OCI-LY1 (cell line): Measurements from ENCODE around the gene STARD7.

Experiments used
- H2AFZ ChIP-seq: fragments of 200-600 bp; sonication (generic), shearing (Covaris generic); 2 replicates; pipeline ENCODE4 v1.6.0; 2014; ENCODE audit warnings: antibody characterized with exemption, mild to moderate bottlenecking, low read length
- H3F3A ChIP-seq: fragments of 200-600 bp; sonication (generic), shearing (Covaris generic); 2 replicates; pipeline ENCODE4 v1.6.0; 2014; ENCODE audit warnings: mild to moderate bottlenecking, antibody characterized with exemption, low read length, moderate library complexity; ENCODE audit not compliant: insufficient read depth
- H3K27ac ChIP-seq: fragments of 200-600 bp; sonication (generic); 2 replicates; pipeline ENCODE4 v1.5.1; 2014; ENCODE audit warnings: low read length, mixed run types, mild to moderate bottlenecking, low read depth; ENCODE audit not compliant: poor library complexity, severe bottlenecking
- H3K27me3 ChIP-seq: fragments of 200-600 bp; sonication (generic); 2 replicates; pipeline ENCODE4 v1.6.0; 2014; ENCODE audit warnings: antibody characterized with exemption, mild to moderate bottlenecking, low read length, moderate library complexity; ENCODE audit not compliant: insufficient read depth
- H3K36me3 ChIP-seq: fragments of 200-600 bp; sonication (generic); 2 replicates; pipeline ENCODE4 v1.6.1; 2014; ENCODE audit warnings: mild to moderate bottlenecking, antibody characterized with exemption, low read length, moderate library complexity, mixed read lengths; ENCODE audit not compliant: insufficient read depth
- H3K4me1 ChIP-seq: fragments of 200-600 bp; sonication (generic); 2 replicates; pipeline ENCODE4 v1.5.1; 2014; ENCODE audit warnings: mild to moderate bottlenecking, low read length, moderate library complexity; ENCODE audit not compliant: insufficient read depth, severe bottlenecking
- H3K4me2 ChIP-seq: fragments of 200-600 bp; sonication (generic), shearing (Covaris generic); 2 replicates; pipeline ENCODE4 v1.6.1; 2014; ENCODE audit warnings: low read length
- H3K4me3 ChIP-seq: fragments of 200-600 bp; sonication (generic); 2 replicates; pipeline ENCODE4 v1.5.1; 2014; ENCODE audit warnings: low read length, low read depth, mild to moderate bottlenecking, mixed read lengths; ENCODE audit not compliant: poor library complexity, severe bottlenecking
- H3K79me2 ChIP-seq: fragments of 200-600 bp; shearing (Covaris generic); 2 replicates; pipeline ENCODE4 v1.6.1; 2016; ENCODE audit warnings: mixed run types, low read length, mixed read lengths; ENCODE audit not compliant: insufficient read depth
- H3K9ac ChIP-seq: fragments of 200-600 bp; sonication (generic), shearing (Covaris generic); 2 replicates; pipeline ENCODE4 v1.6.1; 2014; ENCODE audit warnings: mild to moderate bottlenecking, low read length, mixed read lengths
- H3K9me2 ChIP-seq: fragments of 200-600 bp; sonication (generic), shearing (Covaris generic); 2 replicates; pipeline ENCODE4 v1.6.1; 2014; ENCODE audit warnings: low read depth, mild to moderate bottlenecking, low read length, mixed read lengths
- H3K9me3 ChIP-seq: fragments of 200-600 bp; shearing (Covaris generic); 2 replicates; pipeline ENCODE4 v1.6.1; 2014; ENCODE audit warnings: low read length, mixed read lengths
- H4K20me1 ChIP-seq: fragments of 200-600 bp; sonication (generic), shearing (Covaris generic); 2 replicates; pipeline ENCODE4 v1.6.0; 2016; ENCODE audit warnings: mild to moderate bottlenecking, low read length; ENCODE audit not compliant: insufficient read depth
- CTCF ChIP-seq: fragments of 200-600 bp; sonication (generic), shearing (Covaris generic); IDR thresholded peaks from 2 replicates; pipeline ENCODE4 v1.5.1; 2017; ENCODE audit warnings: mild to moderate bottlenecking, antibody characterized with exemption, low read length, moderate library complexity, mixed read lengths
- EZH2 ChIP-seq: fragments of 200-600 bp; sonication (generic), shearing (Covaris generic); IDR thresholded peaks from 2 replicates; pipeline ENCODE4 v1.8.0; 2017; ENCODE audit warnings: borderline replicate concordance, mixed run types, mild to moderate bottlenecking, antibody characterized with exemption, low read length, moderate library complexity, mixed read lengths

The STARD7 gene

DNA sequence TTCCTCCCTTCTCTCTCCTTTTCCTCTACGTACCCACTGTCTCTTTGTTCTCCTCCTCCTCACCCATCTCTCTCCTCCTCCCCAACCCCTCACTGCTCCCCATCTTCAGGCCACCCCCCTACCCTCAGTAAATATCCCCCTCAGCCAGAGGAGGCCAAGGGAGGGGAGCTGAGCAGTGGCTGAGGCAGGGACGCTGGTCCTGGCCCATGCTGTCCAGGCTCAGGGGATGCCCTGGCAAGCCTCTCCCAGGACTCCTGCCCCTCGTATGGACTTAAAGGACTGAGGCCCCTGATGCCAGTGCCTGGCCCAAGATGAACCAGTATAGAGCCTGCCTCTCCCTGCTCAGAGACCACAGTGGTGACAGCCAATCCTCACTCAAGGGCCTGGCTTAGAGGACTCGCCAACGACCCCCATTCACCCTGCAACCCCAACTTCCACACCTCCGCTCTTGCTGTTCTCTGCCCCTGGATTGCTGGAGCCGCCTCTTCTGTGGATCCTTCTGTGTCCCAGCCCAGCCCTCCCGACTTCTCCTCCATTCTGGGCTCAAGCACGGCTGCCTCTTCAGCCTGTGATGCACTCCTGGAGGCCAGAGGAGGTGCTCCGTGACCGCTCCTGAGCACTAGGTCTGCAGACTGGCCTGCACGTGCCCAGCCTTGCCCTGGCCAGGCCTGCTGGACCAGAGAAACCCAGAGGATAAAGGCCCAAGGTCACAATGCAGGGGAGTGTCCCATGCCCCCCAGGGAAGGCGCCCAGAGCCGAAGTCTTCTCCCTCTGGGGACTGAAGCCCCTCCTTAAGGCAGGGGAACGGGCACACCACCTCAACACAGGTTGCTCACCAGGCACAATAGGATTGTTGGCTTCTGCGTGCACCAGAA, 53.9 kb downstream of the STARD7 start:
- Histone ChIP-seq H3K9me3 (no peaks in the 10 kb centered on the region), H4K20me1 (no peaks in the 10 kb centered on the region), H3K79me2 (no peaks in the 10 kb centered on the region), H2AFZ (no peak overlapping the region), H3F3A (no peaks in the 10 kb centered on the region), H3K27me3 (no peaks in the 10 kb centered on the region), H3K9me2 (no peaks in the 10 kb centered on the region), H3K4me3 (no peak overlapping the region), H3K4me2 (no peak overlapping the region), H3K9ac (no peak overlapping the region), H3K4me1 (no peaks in the 10 kb centered on the region), H3K27ac (no peak overlapping the region), H3K36me3 (no peaks in the 10 kb centered on the region)
- no peak for TF ChIP-seq EZH2
- no peak for TF ChIP-seq CTCF

DNA sequence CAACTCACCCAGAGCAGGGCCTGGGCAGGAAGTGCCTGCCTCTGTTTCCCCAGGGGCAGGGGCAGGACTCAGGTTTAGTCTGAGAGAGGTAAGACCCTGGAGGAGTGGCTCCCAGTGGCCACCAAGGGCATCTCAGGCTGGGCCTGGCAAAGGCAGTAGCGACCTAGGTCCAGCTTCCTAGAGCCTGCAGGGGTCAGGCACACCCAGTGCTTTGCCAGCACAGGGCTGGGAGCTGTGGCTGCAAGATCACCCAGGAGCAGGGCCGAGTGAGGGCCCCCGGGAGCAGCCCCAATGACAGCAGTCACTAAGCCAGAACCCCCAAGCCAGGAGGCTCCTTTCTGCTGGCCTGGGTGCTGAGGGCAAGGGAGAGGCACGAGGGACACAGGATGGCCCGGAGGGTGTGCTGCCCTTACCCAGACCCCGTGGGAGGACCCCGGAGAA, 54.6 kb downstream of the STARD7 start:
- no peaks in the 10 kb centered on the region for H4K20me1 ChIP-seq
- no peaks in the 10 kb centered on the region for H3F3A ChIP-seq
- no peaks in the 10 kb centered on the region for H3K9me2 ChIP-seq
- no peaks in the 10 kb centered on the region for H3K36me3 ChIP-seq
- no peak overlapping the region for H3K27ac ChIP-seq
- H3K9ac ChIP-seq = no peak overlapping the region
- no peak overlapping the region for H2AFZ ChIP-seq
- no peaks in the 10 kb centered on the region for H3K79me2 ChIP-seq
- no peaks in the 10 kb centered on the region for H3K27me3 ChIP-seq
- no peak overlapping the region for H3K4me3 ChIP-seq
- H3K9me3 ChIP-seq = no peaks in the 10 kb centered on the region
- no peak overlapping the region for H3K4me2 ChIP-seq
- H3K4me1 ChIP-seq = peaks cover 5% of the 10 kb centered on the region
- TF ChIP-seq CTCF (no peak), EZH2 (no peak)

DNA sequence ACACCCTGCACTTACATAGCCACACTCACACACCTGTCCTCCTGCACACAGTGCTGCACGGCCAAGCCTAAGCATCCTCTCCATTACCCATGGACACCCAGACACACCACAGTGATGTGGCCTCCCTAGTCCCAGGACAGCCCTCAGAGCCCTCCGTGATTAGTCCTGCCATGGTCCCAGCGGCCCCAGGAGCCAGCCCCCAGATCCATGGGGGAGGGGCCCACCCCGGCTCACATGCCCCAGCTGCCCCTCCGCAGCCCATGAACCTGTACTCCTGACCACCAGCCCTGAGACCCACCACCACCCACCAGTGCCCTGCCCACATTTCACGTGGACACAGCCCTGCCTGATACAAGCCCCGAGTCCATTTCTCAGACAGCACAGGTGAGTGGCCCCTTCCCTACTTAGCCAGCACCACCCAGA, 55.3 kb downstream of the STARD7 start:
- H3F3A ChIP-seq = no peaks in the 10 kb centered on the region
- no peak overlapping the region for H3K27ac ChIP-seq
- H2AFZ ChIP-seq = no peak overlapping the region
- H3K4me1 ChIP-seq = peaks cover 12% of the 10 kb centered on the region
- no peaks in the 10 kb centered on the region for H3K36me3 ChIP-seq
- no peak overlapping the region for H3K4me3 ChIP-seq
- H3K9me3 ChIP-seq = no peaks in the 10 kb centered on the region
- H3K27me3 ChIP-seq = no peaks in the 10 kb centered on the region
- H3K9me2 ChIP-seq = no peaks in the 10 kb centered on the region
- no peaks in the 10 kb centered on the region for H4K20me1 ChIP-seq
- H3K4me2 ChIP-seq = no peak overlapping the region
- TF ChIP-seq CTCF (no peak), EZH2 (no peak)
- no peaks in the 10 kb centered on the region for H3K79me2 ChIP-seq
- H3K9ac ChIP-seq = no peak overlapping the region
